ENCODE data around the gene TLE5. TPM values are rescaled to one million over a fixed set of nuclear protein-coding genes. Genes with fewer than 3 reads are reported as not detected.

Gene TLE5
- total RNA-seq, 2 donors from 2014 or later: 166 to 254 TPM

DNA sequence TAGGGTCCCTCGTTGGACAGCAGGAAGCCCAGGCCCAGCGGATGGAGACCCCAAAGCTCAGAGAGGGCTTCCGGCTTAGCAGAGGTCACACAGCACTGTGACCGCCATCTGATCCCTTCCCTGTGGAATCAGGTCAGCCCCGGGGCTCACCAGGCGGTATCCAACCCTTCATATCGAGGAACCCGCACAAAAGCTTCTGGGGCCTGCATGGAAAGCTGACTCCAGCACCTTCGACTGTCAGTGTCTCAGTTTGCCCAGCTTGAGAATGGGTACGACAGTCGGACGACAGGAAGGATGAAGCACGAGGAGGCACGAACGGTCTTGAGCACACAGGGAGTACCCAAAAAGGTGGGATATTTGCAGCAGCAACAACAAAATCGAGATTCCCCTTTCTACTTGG, 2.6 kb downstream of the TLE5 start:
- no peak overlapping the region for H3K4me3 ChIP-seq
- H3K9me3 ChIP-seq: no peaks in the 10 kb centered on the region
- 80 to 92% methylated on average over 12 to 16 of the region's 16 CpGs for WGBS, 2 donors
- TF ChIP-seq POLR2A (IDR thresholded peaks at IDR 0.05): no peak
- TF ChIP-seq, protein P1, sequence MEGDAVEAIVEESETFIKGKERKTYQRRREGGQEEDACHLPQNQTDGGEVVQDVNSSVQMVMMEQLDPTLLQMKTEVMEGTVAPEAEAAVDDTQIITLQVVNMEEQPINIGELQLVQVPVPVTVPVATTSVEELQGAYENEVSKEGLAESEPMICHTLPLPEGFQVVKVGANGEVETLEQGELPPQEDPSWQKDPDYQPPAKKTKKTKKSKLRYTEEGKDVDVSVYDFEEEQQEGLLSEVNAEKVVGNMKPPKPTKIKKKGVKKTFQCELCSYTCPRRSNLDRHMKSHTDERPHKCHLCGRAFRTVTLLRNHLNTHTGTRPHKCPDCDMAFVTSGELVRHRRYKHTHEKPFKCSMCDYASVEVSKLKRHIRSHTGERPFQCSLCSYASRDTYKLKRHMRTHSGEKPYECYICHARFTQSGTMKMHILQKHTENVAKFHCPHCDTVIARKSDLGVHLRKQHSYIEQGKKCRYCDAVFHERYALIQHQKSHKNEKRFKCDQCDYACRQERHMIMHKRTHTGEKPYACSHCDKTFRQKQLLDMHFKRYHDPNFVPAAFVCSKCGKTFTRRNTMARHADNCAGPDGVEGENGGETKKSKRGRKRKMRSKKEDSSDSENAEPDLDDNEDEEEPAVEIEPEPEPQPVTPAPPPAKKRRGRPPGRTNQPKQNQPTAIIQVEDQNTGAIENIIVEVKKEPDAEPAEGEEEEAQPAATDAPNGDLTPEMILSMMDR (IDR thresholded peaks at IDR 0.05): no peak
- DNase-seq (no peak), ATAC-seq (no peak)
- H3K27ac ChIP-seq: peak overlapping the region in 3 of 4 donors; percentile 7 to 95 (median 30)
- H3K36me3 ChIP-seq (replicated peaks in 1 of 2; ENCODE audit: insufficient read depth in 1 of 2, low read depth in 2 of 2): peaks cover 5 to 7% of the 10 kb centered on the region in 2 donors
- H3K27me3 ChIP-seq: no peaks in the 10 kb centered on the region
- peaks cover 77% of the 10 kb centered on the region for H3K4me1 ChIP-seq
- intact Hi-C loops (cut with DNase I): no loop called here

DNA sequence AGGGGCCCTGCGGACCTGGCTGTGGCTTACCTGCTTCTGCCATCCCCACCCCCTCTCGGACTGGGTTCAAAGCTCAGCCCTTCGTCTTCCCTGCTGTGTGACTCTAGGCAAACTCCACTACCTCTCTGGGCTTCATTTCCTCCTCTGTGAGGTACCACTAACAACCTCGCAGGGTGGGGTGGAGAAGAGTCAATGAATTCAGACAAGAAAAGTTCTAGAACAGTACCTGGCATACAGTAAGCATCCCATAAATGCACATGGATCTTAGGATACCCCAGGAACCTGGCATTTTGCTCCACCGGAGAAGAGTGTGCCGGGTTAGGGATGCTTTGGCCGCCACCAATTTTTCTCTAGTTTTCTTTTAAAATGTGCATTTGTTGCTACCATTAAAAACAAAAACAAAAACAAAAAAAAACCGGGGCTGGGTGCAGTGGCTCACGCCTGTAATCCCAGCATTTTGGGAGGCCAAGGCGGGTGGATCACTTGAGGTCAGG, 3.4 kb downstream of the TLE5 start:
- DNase-seq: no peak
- Histone ChIP-seq H3K4me3 (no peak overlapping the region), H3K9me3 (no peaks in the 10 kb centered on the region), H3K27me3 (no peaks in the 10 kb centered on the region), H3K36me3 (replicated peaks in 1 of 2; ENCODE audit: insufficient read depth in 1 of 2, low read depth in 2 of 2) (peaks cover 7% of the 10 kb centered on the region in 2 donors), H3K4me1 (peaks cover 80% of the 10 kb centered on the region), H3K27ac (peak overlapping the region; percentile 70 to 95 (median 82))
- intact Hi-C loops (cut with DNase I): no loop called here
- no peak for ATAC-seq
- 75 to 83% methylated on average over 10 of the region's 10 CpGs for WGBS, 2 donors
- no peak for TF ChIP-seq POLR2A (IDR thresholded peaks at IDR 0.05)
- TF ChIP-seq, protein P1 (IDR thresholded peaks at IDR 0.05): no peak

DNA sequence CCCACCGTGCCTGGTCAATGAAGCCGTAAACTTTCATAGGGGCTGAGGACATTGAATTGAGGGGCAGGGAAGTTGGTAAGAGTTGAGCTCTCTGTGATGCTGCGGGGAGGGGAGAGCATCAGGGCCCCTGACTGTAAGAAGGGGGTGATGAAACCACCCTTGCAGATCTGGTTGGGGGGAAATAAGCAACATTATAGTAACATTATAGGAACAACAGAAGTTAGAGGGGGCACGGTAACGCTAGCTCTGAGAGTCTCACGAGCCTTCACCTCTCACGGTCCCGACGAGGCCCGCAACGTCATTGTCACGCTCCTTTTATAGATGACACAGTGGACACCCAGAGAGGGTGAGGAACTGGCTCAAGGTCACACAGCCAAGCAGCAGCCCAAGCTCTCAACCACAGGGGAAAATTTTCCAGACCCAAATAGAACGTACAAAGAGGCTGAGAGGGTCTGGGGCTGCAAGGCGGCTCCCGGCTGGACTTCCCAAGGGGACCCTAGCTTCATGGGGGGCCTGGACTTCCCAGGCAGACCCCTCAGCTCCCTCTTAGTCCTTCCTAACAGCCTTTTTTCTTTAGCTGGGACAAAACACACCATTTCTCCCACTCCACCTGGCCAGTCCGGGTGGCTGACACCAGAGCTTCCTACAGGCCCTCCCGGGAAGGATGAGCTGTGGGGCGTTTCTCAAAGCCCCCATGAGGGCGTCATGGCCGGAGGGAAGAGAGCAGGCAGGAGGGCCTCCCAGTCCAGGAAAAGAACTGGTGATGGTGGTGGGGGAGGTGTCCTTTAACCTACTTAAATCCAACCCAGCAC, 4.1 kb downstream of the TLE5 start:
- Histone ChIP-seq H3K9me3 (no peaks in the 10 kb centered on the region), H3K27me3 (no peaks in the 10 kb centered on the region), H3K4me3 (no peak overlapping the region), H3K4me1 (peaks cover 77% of the 10 kb centered on the region), H3K36me3 (replicated peaks in 1 of 2; ENCODE audit: insufficient read depth in 1 of 2, low read depth in 2 of 2) (peaks cover 7 to 8% of the 10 kb centered on the region in 2 donors), H3K27ac (peak overlapping the region; percentile 70 to 95 (median 82))
- TF ChIP-seq, protein P1 (IDR thresholded peaks at IDR 0.05): no peak
- no peak for TF ChIP-seq POLR2A (IDR thresholded peaks at IDR 0.05)
- ATAC-seq: no peak
- intact Hi-C loops (cut with DNase I): no loop called here
- no peak for DNase-seq
- WGBS, 2 donors: 47 to 52% methylated on average over 14 to 20 of the region's 20 CpGs

DNA sequence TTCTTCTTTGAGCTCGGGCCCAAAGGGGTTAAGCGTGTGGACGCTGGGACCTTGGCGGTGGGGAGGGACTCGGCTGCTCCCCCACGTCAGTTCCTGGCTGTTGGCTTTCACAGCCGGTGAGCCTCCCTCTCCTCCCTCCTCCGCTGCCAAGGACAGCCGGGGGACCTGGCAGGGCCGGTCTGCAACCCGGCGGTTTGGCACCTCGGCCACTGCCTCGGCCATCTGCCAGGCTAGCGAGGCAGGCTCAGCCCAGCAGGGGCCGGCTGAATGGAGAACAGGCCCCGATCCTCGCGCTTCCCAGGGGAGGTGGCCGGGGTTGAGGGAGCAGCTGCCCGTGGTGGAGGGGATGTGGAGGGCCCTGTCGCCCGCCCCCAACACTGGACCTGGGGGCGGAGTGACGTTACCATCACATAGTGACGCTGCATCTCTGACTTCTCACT, 5.0 kb downstream of the TLE5 start:
- Histone ChIP-seq H3K4me1 (peaks cover 70% of the 10 kb centered on the region), H3K27me3 (no peaks in the 10 kb centered on the region), H3K36me3 (replicated peaks in 1 of 2; ENCODE audit: insufficient read depth in 1 of 2, low read depth in 2 of 2) (peaks cover 7 to 8% of the 10 kb centered on the region in 2 donors), H3K4me3 (no peak overlapping the region), H3K9me3 (no peaks in the 10 kb centered on the region), H3K27ac (peak overlapping the region; percentile 70 to 95 (median 82))
- ATAC-seq: peak; percentile 88
- TF ChIP-seq POLR2A (IDR thresholded peaks at IDR 0.05): peak in 1 of 3 donors; percentile 50
- TF ChIP-seq, protein P1 (IDR thresholded peaks at IDR 0.05): peak in 4 of 7 experiments; percentile 37 to 60 (median 48)
- WGBS, 2 donors: 18% methylated on average over 26 of the region's 26 CpGs; no CpG with 5 or more reads in 1 of the 2 donors
- peak; percentile 94 to 98 (median 96) for DNase-seq
- intact Hi-C loops (cut with DNase I): no loop called here
